SK-N-SH (cell line): Measurements from ENCODE around the gene TMEM191C.
"Not testable (repeated sequence)": the region's sequence is repeated elsewhere in the genome, so short reads cannot be mapped to it uniquely, and the experiment has no call there.

Experiments
- TF ChIP-seq, protein P1 (sequence below): IDR thresholded peaks from 2 replicates; pipeline ENCODE4; 2012
- TF ChIP-seq, protein P2 (sequence below): fragments of 150-350 bp; IDR thresholded peaks from 2 replicates; pipeline ENCODE4 v1.6.1; 2017; ENCODE audit warnings: antibody characterized with exemption, low read length, low read depth, borderline replicate concordance
- TF ChIP-seq, protein P3 (sequence below): fragments of 200-600 bp; sonication (generic); IDR thresholded peaks from 2 replicates; pipeline ENCODE4 v1.6.1; 2017; ENCODE audit warnings: antibody characterized with exemption, mild to moderate bottlenecking, moderate library complexity
- TF ChIP-seq, protein P4 (sequence below): IDR thresholded peaks from 2 replicates; pipeline ENCODE4 v1.4.0; 2012; ENCODE audit warnings: low read depth, borderline replicate concordance

DNA sequence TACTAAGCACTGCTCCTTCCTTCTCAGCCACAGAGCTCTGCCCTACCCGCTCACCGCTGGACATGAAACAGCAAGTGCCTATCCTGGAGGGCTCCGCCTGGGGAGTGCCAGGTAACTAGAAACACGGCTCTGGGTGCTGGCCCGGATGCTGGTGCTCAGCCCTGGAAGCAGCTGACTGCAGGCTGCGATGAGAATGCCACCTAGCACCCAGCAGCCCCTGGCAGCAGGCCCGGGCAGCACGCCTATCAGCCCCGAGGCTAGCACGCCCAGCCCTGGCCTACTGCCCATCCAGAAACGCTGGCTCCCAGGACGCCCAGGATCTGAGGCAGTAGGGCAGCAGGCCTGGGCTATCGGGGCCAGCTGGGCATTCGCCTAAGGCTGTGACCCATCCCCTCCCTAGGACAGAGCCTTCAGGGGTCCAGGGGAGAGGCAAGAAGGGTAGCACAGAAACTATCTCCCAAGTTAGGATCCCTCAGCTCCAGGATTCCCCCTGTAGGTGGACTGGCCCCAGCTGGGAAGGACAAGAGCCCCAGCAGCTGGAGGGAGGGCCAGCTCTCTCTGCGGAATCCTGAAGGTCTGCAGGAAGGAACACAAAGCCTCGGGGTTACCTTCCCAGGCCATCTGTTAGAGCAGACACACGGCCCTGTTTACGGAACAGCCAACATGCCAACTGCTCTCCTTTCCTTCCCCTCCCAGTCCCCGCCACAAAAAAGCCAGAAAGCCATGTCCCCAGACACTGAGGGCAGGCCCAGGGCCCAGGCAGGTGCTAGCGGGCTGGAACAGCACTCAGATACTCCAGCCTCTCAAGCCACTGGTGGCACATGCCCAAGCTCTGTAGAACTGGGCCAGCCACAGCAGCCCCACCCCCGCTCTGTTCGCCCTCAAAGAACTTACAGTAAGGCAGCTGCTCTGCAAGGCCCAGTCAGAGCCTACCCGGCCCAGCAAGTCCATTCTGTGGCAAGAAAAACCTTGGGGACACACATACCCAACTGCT, 26.9 kb downstream of the TMEM191C start:
- TF ChIP-seq, protein P1, sequence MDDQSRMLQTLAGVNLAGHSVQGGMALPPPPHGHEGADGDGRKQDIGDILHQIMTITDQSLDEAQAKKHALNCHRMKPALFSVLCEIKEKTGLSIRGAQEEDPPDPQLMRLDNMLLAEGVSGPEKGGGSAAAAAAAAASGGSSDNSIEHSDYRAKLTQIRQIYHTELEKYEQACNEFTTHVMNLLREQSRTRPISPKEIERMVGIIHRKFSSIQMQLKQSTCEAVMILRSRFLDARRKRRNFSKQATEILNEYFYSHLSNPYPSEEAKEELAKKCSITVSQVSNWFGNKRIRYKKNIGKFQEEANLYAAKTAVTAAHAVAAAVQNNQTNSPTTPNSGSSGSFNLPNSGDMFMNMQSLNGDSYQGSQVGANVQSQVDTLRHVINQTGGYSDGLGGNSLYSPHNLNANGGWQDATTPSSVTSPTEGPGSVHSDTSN, result not testable (repeated sequence)
- TF ChIP-seq, protein P2, sequence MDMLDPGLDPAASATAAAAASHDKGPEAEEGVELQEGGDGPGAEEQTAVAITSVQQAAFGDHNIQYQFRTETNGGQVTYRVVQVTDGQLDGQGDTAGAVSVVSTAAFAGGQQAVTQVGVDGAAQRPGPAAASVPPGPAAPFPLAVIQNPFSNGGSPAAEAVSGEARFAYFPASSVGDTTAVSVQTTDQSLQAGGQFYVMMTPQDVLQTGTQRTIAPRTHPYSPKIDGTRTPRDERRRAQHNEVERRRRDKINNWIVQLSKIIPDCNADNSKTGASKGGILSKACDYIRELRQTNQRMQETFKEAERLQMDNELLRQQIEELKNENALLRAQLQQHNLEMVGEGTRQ, result not testable (repeated sequence)
- TF ChIP-seq, protein P3, sequence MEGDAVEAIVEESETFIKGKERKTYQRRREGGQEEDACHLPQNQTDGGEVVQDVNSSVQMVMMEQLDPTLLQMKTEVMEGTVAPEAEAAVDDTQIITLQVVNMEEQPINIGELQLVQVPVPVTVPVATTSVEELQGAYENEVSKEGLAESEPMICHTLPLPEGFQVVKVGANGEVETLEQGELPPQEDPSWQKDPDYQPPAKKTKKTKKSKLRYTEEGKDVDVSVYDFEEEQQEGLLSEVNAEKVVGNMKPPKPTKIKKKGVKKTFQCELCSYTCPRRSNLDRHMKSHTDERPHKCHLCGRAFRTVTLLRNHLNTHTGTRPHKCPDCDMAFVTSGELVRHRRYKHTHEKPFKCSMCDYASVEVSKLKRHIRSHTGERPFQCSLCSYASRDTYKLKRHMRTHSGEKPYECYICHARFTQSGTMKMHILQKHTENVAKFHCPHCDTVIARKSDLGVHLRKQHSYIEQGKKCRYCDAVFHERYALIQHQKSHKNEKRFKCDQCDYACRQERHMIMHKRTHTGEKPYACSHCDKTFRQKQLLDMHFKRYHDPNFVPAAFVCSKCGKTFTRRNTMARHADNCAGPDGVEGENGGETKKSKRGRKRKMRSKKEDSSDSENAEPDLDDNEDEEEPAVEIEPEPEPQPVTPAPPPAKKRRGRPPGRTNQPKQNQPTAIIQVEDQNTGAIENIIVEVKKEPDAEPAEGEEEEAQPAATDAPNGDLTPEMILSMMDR, result not testable (repeated sequence)
- TF ChIP-seq, protein P4, sequence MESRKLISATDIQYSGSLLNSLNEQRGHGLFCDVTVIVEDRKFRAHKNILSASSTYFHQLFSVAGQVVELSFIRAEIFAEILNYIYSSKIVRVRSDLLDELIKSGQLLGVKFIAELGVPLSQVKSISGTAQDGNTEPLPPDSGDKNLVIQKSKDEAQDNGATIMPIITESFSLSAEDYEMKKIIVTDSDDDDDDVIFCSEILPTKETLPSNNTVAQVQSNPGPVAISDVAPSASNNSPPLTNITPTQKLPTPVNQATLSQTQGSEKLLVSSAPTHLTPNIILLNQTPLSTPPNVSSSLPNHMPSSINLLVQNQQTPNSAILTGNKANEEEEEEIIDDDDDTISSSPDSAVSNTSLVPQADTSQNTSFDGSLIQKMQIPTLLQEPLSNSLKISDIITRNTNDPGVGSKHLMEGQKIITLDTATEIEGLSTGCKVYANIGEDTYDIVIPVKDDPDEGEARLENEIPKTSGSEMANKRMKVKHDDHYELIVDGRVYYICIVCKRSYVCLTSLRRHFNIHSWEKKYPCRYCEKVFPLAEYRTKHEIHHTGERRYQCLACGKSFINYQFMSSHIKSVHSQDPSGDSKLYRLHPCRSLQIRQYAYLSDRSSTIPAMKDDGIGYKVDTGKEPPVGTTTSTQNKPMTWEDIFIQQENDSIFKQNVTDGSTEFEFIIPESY, result not testable (repeated sequence)
